ENCODE results near the gene TMEM141. TPM values are rescaled to one million over a fixed set of nuclear protein-coding genes. Genes with fewer than 3 reads are reported as not detected.
"Not testable (repeated sequence)": the region's sequence is repeated elsewhere in the genome, so short reads cannot be mapped to it uniquely, and the experiment has no call there.

The TMEM141 gene
- total RNA-seq, 1 experiment from 2014 or later: 64.1 TPM

DNA sequence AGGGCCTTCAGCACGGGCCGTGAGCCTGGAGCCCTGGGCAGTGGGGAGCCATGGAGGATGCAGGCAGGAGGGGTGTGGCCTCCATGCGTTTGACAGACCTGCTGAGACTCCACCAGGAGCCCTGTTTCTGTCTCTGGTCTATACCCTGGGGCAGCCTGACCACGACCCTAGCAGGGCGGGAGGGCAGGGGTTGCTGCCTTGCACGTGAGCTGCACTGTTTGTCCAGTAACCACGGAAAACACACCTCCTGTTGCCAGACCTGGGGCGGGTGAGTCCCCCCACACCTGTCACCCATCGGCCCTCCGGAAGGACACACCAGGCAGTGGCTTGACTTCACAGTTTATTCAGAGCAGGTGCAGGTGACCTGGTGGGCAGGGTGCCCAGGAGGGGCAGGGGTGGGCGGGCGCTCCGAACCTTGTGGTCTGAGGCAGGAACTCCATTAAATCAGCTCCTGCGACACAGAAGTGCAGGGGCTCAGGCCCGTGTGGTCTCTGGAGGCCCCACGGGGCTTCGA, 37.0 kb upstream of the TMEM141 start:
- no peak for DNase-seq
- CTCF ChIA-PET: no interaction called here
- Mint-ChIP-seq H3K27ac (ENCODE audit: unreplicated experiment) (no peak overlapping the region), H3K27me3 (ENCODE audit: unreplicated experiment) (peaks cover 40% of the 10 kb centered on the region), H3K36me3 (ENCODE audit: insufficient read depth, unreplicated experiment) (no peaks in the 10 kb centered on the region), H3K9me3 (ENCODE audit: low read depth, unreplicated experiment) (peaks cover 4% of the 10 kb centered on the region), H3K4me3 (ENCODE audit: low read depth, unreplicated experiment) (no peak overlapping the region), H3K4me1 (ENCODE audit: low read depth, unreplicated experiment) (no peaks in the 10 kb centered on the region)
- TF ChIP-seq, protein P1, sequence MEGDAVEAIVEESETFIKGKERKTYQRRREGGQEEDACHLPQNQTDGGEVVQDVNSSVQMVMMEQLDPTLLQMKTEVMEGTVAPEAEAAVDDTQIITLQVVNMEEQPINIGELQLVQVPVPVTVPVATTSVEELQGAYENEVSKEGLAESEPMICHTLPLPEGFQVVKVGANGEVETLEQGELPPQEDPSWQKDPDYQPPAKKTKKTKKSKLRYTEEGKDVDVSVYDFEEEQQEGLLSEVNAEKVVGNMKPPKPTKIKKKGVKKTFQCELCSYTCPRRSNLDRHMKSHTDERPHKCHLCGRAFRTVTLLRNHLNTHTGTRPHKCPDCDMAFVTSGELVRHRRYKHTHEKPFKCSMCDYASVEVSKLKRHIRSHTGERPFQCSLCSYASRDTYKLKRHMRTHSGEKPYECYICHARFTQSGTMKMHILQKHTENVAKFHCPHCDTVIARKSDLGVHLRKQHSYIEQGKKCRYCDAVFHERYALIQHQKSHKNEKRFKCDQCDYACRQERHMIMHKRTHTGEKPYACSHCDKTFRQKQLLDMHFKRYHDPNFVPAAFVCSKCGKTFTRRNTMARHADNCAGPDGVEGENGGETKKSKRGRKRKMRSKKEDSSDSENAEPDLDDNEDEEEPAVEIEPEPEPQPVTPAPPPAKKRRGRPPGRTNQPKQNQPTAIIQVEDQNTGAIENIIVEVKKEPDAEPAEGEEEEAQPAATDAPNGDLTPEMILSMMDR (IDR thresholded peaks at IDR 0.05; ENCODE audit: unreplicated experiment): no peak
- no TSS peak for BruUV-seq (replicated peaks)
- intact Hi-C loops (cut with micrococcal nuclease; ENCODE audit: unreplicated experiment): no loop called here

DNA sequence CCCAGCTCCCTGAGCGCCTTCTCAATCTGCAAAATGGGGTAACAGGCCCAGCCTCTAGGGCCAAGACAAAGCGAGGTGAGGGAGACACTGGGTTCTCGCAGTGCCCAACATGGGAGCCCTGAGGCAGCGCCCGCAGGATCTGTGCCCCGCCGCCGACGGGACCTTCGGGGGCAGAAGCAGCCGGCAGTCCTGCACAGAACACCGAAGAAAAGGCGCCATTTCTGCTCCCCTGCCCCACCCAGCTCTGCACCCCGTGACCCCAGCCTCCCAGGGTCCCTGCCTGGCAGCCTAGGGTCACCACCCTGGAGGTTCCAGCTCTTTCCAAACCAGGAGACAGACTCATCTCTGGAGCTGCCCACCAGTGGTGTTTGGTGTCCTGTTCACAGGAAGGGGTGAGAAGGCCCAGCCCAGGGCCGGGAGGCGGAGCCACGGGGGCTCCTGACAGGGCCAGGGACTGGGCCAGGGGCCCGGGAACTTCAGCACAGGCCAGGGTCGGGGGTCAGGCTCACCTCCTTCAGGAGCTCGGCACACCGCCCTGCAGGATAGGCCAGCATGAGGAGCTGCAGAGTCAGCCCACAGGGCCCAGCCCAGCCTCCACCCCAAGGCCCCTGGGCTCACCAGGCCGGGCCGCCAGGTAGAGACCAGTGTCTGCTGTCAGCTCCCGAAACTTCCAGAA, 36.4 kb upstream of the TMEM141 start:
- Mint-ChIP-seq H3K4me3 (ENCODE audit: low read depth, unreplicated experiment) (no peak overlapping the region), H3K36me3 (ENCODE audit: insufficient read depth, unreplicated experiment) (no peaks in the 10 kb centered on the region), H3K4me1 (ENCODE audit: low read depth, unreplicated experiment) (no peaks in the 10 kb centered on the region), H3K27me3 (ENCODE audit: unreplicated experiment) (peaks cover 39% of the 10 kb centered on the region), H3K27ac (ENCODE audit: unreplicated experiment) (no peak overlapping the region), H3K9me3 (ENCODE audit: low read depth, unreplicated experiment) (peaks cover 4% of the 10 kb centered on the region)
- CTCF ChIA-PET: no interaction called here
- BruUV-seq (replicated peaks): no TSS peak
- intact Hi-C loops (cut with micrococcal nuclease; ENCODE audit: unreplicated experiment): no loop called here
- no peak for DNase-seq
- TF ChIP-seq, protein P1 (IDR thresholded peaks at IDR 0.05; ENCODE audit: unreplicated experiment): no peak

DNA sequence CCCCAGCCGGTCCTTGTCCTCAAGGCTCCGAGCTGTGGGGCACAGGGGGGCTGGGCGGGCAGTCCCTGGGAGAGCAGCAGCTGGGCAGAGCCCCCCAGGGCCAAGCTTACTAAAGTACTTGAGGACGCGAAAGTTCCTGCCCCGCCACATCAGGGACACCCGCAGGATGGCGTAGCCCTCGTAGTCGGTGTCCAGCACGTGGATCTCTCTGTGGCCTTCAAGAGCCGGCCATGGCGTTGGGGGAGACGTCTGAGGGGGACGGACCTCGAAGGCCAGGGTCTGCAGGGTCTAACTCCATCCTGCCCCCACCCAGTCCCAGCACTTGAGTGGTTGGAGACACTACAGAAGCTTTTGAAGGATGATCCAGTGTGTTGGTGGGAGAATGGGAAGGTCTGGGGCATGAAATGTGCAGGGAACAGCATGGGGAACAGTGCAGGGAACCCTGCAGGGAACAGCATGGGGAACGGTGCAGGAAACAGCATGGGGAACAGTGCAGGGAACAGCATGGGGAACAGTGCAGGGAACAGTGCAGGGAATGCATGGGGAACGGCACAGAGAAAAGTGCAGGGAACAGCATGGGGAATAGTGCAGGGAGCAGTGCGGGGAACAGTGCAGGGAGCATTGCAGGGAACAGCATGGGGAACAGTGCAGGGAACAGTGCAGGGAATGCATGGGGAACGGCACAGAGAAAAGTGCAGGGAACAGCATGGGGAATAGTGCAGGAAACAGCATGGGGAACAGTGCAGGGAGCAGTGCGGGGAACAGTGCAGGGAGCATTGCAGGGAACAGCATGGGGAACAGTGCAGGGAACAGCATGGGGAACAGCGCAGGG, 35.6 kb upstream of the TMEM141 start:
- H3K27me3 Mint-ChIP-seq (ENCODE audit: unreplicated experiment): peaks cover 39% of the 10 kb centered on the region
- BruUV-seq (replicated peaks); H3K4me1 Mint-ChIP-seq (ENCODE audit: low read depth, unreplicated experiment); H3K36me3 Mint-ChIP-seq (ENCODE audit: insufficient read depth, unreplicated experiment); H3K27ac Mint-ChIP-seq (ENCODE audit: unreplicated experiment); H3K9me3 Mint-ChIP-seq (ENCODE audit: low read depth, unreplicated experiment); DNase-seq; intact Hi-C loops (cut with micrococcal nuclease; ENCODE audit: unreplicated experiment); CTCF ChIA-PET; H3K4me3 Mint-ChIP-seq (ENCODE audit: low read depth, unreplicated experiment): not testable (repeated sequence)

DNA sequence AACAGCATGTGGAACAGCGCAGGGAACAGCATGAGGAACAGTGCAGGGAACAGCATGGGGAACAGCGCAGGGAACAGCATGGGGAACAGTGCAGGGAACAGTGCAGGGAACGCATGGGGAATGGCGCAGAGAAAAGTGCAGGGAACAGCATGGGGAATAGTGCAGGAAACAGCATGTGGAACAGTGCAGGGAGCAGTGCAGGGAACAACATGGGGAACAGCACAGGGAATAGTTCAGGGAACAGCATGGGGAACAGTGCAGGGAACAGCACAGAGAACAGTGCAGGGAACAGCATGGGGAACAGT, 35.1 kb upstream of the TMEM141 start:
- Mint-ChIP-seq H3K4me1 (ENCODE audit: low read depth, unreplicated experiment) (no peaks in the 10 kb centered on the region), H3K36me3 (ENCODE audit: insufficient read depth, unreplicated experiment) (no peaks in the 10 kb centered on the region), H3K27me3 (ENCODE audit: unreplicated experiment) (peaks cover 39% of the 10 kb centered on the region), H3K4me3 (ENCODE audit: low read depth, unreplicated experiment) (no peak overlapping the region), H3K9me3 (ENCODE audit: low read depth, unreplicated experiment) (peaks cover 4% of the 10 kb centered on the region), H3K27ac (ENCODE audit: unreplicated experiment) (no peak overlapping the region)
- CTCF ChIA-PET: no interaction called here
- TF ChIP-seq, protein P1 (IDR thresholded peaks at IDR 0.05; ENCODE audit: unreplicated experiment): no peak
- BruUV-seq (replicated peaks): no TSS peak
- intact Hi-C loops (cut with micrococcal nuclease; ENCODE audit: unreplicated experiment): no loop called here
- no peak for DNase-seq

DNA sequence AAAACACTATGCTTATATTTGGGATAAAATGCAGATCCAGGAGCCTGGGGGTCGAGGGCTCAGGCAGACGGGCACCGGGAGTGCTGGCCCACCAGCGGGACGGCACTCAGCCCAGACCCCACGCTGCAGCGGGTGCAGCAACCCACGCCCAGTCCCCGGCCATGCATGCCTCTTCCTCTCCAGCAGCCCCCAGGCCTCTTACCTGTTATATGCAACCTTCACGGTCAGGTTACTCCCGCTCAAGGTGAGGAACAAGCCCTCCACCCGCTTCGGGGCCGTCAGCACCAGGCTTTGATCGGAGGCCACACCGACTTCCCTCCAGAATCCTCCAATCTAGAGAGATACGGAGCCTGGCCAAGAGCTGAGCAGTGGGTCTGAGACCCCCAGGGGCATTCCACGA, 34.3 kb upstream of the TMEM141 start:
- Mint-ChIP-seq H3K9me3 (ENCODE audit: low read depth, unreplicated experiment) (peaks cover 4% of the 10 kb centered on the region), H3K4me1 (ENCODE audit: low read depth, unreplicated experiment) (no peaks in the 10 kb centered on the region), H3K4me3 (ENCODE audit: low read depth, unreplicated experiment) (no peak overlapping the region), H3K36me3 (ENCODE audit: insufficient read depth, unreplicated experiment) (no peaks in the 10 kb centered on the region), H3K27me3 (ENCODE audit: unreplicated experiment) (peaks cover 36% of the 10 kb centered on the region), H3K27ac (ENCODE audit: unreplicated experiment) (no peak overlapping the region)
- intact Hi-C loops (cut with micrococcal nuclease; ENCODE audit: unreplicated experiment): no loop called here
- no peak for DNase-seq
- no TSS peak for BruUV-seq (replicated peaks)
- TF ChIP-seq, protein P1 (IDR thresholded peaks at IDR 0.05; ENCODE audit: unreplicated experiment): no peak
- CTCF ChIA-PET: no interaction called here
